SH-SY5Y (cell line): ENCODE measurements around the gene RGS12.

ENCODE experiments used
- GATA2 ChIP-seq: IDR thresholded peaks from 2 replicates; pipeline ENCODE4 v1.6.1; 2011; ENCODE audit warnings: mild to moderate bottlenecking, low read depth, low read length
- GATA3 ChIP-seq: IDR thresholded peaks from 2 replicates; pipeline ENCODE4 v1.6.1; 2011; ENCODE audit warnings: low read depth, mild to moderate bottlenecking, low read length, moderate library complexity

RGS12 gene

DNA sequence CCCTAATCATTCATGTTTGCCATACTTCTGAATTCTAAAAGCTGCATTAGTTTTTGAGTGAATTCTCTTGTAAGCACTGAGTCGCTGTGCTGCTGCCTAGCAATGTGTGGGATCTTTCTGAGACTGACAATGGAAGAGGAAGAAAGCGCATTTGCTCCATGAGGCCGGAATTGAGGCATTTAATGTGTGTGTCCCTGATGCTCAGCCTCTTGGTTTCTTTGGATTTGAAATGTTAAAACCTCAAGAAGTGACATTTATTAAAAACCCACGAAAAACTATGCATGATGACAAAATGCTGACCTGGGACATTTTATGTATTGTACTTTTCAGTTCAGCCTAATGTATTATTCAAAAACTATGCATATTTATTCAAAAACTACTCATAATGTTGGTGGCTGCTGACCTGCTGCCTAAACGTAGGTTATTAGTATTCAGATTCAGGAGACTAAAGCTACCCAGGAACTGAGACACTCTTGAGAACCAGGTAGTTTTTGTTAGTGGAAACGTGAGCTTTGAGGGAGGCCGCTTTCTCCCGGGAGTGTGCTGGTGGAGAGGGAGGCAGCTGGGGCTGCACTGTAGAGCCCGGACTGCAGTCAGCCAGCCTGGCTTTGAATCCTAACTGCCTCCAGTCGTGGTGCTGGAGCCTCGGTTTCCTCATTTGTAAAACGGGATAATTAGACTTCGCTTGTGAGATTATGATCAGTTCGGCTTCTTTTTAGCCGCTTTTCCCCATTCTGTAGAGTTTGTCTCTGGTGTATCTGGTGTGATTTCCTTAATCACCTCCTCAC, 11.3 kb downstream of the RGS12 start:
- TF ChIP-seq GATA3, result no peak
- no peak for TF ChIP-seq GATA2

DNA sequence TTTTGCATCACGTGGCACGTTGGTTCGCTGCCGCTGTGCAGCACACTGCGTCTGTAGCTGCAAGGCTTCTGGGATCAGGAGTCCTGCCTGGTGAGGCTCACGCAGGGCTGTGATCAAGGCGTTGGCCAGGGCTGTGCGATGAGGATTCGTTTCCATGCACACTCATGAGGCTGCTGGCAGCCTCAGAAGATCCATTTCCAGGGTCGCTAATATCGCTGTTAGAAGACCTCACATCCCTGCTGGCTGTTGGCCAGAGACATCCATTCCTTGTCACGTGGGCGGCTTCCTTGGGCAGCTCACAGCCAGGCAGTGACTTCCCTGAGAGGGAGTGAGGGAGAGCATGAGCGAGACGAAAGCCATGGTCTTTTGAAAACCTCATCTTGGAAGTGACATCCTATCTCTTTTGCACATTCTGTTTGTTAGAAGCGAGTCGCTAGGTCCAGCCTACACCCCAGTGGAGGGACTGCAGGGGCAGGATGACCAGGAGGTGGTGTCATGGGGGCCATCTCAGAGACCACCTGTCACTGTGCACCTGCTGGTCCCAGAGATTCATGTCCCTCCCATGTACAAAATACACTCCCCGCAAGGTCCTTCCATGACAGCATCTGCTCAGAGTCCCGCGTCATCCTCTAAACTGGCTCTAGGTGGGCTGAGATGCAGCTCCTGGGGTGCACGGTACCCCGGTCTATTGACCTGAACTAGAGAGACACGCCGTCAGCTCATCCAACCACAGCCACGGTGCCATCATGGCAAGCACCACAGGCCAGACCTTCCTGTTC, 12.2 kb downstream of the RGS12 start:
- TF ChIP-seq GATA2, result no peak
- no peak for TF ChIP-seq GATA3

DNA sequence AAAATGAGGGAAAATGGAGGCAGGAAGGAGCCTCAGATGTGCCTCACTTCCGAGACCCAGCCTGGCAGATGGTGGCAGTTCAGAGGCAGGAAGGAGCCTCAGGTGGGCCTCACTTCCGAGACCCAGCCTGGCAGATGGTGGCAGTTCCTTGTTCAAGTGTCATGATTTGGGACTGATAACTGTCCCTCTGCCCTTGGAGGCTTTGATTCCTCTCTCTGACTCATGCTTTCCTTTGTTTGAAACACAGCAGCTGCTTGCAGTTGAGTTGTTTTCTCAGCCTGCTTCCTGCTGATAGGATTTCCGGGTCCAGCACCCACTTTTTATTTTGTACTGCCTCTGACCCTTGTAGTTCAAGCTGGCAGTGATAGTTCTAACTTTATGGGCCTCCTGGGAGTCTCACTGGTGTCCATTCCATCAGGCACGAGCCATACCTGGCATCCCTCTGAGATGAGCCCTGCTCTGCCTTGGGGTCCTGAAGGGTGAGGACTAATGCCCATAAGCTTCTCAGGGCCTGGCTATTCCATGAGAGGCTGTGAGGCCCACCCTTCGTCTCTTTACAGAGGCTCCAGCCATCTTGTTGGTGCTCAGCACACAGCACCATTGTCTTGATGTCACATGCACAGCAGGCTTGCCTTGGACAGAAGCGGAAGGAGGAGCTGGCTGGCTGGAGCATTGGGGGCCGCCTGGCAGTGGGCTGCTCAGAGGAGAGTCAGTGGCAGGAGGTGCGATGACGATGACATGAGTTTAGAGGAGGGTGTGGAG, 13.0 kb downstream of the RGS12 start:
- TF ChIP-seq GATA2 (no peak), GATA3 (no peak)

DNA sequence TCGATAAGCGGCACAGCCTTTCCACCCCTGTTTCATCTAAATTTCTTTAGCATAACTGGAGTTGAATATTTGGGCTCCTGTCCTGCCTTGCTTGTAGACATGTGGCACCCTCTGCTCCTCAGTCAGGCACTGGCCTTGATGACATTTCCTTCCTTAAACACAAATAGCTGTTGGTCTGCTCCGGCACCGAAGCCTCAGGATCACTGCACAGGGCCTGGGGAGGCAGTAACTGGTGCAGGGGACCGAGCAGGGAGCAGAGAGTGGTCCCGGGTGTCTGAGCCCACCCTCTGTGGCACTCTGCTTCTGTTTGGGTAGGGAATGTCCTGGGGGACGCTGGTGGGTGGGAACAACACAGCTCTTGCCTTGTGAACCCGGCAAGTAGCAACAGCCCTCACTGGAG, 13.6 kb downstream of the RGS12 start:
- TF ChIP-seq GATA3 (no peak), GATA2 (no peak)

DNA sequence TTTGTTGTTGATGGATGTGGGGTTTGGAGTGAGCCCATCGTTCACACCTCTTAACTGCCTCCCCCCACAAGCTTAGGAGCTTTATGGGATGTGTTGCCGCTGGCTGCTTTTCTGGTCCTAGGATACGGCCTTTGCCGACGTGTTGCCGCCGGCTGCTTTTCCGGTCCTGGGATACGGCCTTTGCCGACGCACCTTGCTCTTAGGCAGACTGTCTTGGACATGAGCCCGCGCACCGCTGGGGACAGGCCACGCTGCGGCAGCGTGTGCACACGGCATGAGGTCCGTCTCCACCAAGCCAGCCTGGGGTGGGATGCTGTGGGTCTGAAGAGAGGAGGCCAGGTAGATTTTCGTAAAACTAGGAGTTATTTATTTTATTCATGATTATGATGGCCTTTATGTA, 14.2 kb downstream of the RGS12 start:
- no peak for TF ChIP-seq GATA3
- no peak for TF ChIP-seq GATA2

DNA sequence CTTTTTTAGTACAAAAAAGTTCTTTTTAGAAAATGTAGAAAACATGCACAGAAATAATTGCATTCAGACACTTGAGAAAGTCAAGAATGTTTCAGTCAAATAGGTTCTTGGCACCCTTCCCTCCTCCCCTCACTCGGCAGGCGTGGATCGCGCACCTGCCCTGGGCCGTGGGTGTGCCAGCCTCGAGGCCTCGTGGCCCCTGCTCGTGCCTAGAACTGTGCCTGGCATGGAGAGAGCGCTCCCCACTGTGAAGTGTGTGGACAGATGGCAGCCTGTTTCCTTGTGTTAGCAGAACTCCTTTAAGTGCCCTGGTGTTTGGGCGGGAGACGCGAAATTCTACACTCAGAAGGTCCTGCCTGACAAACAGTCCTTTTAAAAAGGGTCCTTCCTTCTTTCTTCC, 14.7 kb downstream of the RGS12 start:
- TF ChIP-seq GATA3 (no peak), GATA2 (no peak)

DNA sequence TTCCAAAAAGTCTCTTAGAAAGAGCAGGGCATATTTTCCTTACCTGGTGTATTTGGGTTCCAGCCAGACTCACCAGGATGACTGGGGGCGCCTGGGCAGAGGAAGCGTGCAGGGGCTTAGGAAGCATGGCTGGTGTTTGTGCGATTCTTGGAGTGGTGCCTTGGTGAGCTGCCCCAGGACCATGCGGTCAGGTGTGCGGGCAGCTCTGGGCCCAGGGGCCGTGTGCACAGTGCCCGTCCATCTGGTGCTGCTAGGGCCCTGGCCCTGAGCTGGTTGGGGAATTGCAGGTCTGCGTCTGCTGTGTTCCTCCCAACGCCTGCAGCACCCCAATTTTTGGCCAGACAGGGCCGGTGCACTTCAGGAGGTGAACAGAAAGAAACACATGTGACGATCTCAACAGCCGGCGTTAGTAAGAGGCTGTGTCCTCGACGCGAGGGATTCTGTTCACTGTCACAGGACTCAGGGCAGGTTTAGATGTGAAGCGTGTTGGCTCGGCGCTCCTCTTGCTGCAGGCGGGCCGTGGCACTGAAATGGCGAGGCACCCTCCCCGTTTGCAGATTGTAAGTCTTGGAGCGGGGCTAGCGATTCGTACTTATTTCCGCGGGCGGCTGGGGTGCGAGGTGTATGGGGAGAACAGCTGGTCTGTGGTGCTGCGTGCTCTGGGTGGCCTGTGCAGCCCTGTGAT, 15.2 kb downstream of the RGS12 start:
- TF ChIP-seq GATA3 (no peak), GATA2 (no peak)

DNA sequence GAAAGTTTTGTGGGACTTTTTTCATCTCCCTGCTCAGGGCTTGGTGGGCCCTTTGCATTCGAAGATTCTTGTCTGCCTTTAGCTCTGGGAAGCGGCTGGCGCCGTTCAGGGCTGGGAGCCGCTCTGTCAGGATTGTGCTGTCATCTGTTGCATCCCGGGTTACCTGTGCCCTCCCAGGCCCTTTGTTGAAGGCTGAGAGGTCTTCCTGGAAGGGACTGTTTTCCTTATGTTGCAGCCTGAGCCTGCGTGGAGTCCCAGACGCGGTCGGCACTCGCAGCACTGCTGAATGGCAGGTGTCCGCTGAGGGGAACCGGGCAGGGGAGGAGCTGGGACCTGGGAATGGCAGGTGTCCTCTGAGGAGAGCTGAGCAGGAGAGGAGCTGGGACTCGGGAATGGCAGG, 15.9 kb downstream of the RGS12 start:
- no peak for TF ChIP-seq GATA2
- TF ChIP-seq GATA3, result no peak

DNA sequence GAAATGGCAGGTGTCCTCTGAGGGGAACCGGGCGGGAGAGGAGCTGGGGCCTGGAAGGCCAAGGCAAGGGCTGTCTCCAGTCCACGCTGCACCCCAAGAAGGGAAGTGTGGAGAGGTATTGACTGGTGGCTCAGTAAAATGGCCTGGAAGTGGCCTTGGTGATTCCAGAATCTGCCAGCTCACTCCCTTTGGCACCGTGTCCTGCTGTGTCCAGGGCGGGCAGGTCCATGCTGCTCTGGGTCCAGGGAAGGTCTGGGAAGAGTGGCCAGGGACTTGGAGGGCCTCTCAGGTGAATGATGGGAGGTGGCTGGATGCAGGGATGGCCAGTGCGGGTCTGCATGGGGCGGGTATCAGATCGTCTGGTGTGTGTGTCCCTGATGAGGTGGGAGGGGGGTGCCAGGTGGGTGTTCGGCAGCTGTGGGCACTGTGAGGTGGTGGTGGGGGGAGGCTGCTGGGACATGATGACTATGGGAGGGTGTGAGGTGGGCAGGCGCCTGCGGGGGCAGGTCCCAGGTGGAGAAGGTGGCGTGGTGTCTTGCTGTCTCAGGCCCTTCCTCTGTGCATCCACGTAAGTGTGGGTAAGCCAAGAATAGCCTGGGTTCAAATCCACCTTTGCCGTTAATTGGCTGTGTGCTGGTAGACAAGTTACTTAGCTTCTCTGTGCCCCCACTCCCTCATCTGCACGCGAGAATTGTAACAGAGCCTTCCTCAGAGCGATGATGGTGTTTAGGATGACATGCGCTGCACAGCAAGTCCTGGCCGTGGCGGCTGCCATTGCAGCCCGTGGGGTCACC, 17.7 kb downstream of the RGS12 start:
- no peak for TF ChIP-seq GATA3
- TF ChIP-seq GATA2, result no peak

DNA sequence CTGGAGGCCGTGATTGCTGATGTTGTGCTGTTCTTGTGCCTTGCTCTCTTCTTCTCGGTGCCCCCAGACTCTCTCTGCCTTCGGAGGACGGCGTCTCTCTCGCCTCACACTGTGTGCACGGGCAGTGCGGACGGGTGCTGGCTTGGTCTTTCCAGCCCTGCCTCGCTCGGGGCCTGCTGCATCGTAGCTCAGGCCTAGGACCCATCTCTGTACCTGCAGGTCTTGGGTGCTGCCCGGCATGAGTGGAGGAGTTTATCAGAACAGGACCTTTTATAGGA, 18.2 kb downstream of the RGS12 start:
- no peak for TF ChIP-seq GATA2
- TF ChIP-seq GATA3, result no peak

DNA sequence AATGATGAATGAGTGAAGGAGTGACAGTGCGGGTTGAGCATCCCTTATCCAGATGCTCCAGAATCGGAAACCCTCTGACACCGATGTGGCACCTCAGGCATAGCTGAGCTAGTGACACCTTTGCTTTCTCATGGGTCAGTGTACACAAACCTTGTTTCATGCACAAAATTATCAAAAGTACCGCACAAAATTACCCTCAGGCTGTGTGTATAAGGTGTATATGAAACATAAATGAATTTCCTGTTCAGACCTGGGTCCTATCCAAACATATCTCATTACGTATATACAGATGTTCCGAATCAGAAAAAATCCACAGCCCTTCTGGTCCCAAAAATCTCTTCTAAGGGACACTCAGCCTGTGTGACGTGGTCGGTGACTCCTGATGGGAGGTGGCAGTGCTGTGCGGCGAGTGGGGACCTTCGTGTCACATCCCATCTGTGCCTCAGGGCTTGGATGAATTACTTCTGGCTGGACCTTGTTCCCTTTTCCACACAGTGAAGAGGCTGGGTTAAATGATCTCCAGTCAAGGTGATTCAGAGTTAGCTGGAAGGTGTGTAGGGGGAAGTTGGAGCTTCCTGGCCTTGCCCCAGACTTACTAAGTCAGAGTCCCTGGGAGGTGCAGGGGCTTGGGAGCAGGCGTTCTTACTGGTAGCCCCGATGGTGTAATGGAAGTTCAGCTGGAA, 18.8 kb downstream of the RGS12 start:
- TF ChIP-seq GATA3, result no peak
- TF ChIP-seq GATA2, result no peak

DNA sequence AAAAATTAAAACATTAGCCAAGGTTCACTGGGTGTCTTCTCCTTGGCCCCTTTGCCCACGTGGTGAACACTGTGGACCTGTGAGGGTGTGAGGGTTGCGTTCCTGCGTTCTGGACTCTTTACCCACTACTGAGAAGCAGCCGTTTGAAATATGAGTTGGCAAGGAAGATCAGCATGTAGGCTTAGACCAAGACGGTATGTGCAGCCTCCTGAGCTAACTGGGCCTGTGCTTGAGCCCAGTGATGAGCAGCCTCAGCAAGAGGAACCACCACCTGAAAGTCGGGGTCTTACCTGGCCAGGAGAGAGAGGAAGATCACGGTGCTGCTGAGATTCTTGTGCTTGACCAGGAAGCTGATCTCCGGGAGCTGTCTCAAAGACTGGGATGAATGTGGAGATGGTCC, 19.5 kb downstream of the RGS12 start:
- TF ChIP-seq GATA2 (no peak), GATA3 (no peak)

DNA sequence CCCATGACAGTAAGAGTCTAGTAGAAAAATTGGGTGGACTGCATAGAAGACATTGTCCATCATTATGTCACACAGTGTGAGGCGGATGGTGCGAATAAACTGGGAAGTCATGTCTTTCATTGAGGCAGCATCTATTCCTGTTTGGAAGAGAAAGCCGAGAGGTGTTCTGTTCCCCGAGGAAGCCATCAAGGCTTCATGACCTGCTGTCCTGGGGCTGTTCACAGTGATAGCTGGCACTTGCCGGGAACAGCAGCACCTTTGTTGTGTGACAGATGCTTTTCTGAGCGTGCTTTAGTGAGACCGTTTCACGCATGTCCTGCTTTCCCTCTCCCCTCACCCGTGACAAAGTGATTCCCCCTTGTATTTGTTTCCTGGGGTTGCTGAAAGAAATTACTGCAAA, 20.3 kb downstream of the RGS12 start:
- TF ChIP-seq GATA2 (no peak), GATA3 (no peak)
